Gastroesophageal sphincter (tissue), 3 donors: ENCODE results near the gene MTERF4.

ENCODE experiments used
- EP300 ChIP-seq: sonication (generic); formaldehyde crosslinking; IDR thresholded peaks from one replicate; pipeline ENCODE4 v1.6.1; 2017; ENCODE audit warnings: antibody characterized with exemption, mild to moderate bottlenecking
- POLR2A ChIP-seq, 2 donors: fragments of 450-650 bp; IDR thresholded peaks; one replicate each; pipeline ENCODE4 v1.6.1; 2017; ENCODE audit warnings: antibody characterized with exemption in 2 of 2, mild to moderate bottlenecking in 2 of 2, moderate library complexity in 1 of 2
- POLR2AphosphoS5 ChIP-seq: sonication (generic); formaldehyde crosslinking; IDR thresholded peaks from one replicate; pipeline ENCODE4 v1.6.1; 2017; ENCODE audit warnings: antibody characterized with exemption
- TF ChIP-seq, protein P1 (sequence below), 4 experiments: fragments of 200-600 bp in 2 of 4; fragments of 450-650 bp in 2 of 4; sonication (generic) in 1 of 4; IDR thresholded peaks; one replicate each; pipeline ENCODE4 v1.5.1; 2017 to 2019; ENCODE audit warnings: antibody characterized with exemption in 4 of 4, mild to moderate bottlenecking in 2 of 4, moderate library complexity in 2 of 4

DNA sequence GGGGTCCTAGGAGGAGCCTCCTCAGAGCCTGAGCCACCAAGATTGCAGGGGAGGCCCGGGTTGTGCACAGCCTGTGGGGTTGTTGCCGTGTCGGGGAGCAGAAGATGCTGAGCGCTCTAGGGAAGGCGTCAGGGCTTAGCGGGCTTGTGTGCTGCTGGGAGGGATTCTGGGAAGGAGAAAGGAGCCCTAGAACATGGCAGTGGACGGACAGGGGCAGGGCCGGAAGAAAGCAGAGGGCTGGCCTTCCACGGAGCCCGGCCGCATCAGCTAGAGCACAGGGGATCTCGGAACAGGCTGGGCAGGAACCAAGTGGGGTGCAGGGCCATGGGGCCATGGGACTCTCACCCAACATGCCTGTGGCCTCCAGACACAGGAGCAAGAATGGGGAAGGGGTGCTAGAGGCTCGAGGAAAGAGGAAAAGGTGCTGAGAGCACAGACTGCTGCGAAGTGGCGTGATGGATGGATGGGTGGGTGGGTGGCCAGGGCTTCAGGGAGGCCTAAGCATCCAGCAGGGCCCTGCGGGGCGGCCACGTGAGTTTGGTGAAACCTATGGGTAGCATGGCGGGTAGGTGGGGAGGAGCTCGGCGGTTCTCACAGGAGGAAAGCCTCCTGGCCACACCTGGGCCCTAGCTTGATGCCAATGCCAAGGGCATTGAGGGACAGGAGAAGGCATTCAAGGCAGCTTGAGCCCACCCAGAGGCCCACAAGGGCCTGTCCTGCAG lies 35.8 kb downstream of the MTERF4 start:
- TF ChIP-seq, protein P1, sequence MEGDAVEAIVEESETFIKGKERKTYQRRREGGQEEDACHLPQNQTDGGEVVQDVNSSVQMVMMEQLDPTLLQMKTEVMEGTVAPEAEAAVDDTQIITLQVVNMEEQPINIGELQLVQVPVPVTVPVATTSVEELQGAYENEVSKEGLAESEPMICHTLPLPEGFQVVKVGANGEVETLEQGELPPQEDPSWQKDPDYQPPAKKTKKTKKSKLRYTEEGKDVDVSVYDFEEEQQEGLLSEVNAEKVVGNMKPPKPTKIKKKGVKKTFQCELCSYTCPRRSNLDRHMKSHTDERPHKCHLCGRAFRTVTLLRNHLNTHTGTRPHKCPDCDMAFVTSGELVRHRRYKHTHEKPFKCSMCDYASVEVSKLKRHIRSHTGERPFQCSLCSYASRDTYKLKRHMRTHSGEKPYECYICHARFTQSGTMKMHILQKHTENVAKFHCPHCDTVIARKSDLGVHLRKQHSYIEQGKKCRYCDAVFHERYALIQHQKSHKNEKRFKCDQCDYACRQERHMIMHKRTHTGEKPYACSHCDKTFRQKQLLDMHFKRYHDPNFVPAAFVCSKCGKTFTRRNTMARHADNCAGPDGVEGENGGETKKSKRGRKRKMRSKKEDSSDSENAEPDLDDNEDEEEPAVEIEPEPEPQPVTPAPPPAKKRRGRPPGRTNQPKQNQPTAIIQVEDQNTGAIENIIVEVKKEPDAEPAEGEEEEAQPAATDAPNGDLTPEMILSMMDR (IDR thresholded peaks at IDR 0.05): no peak
- no peak for TF ChIP-seq POLR2A (IDR thresholded peaks at IDR 0.05)
- no peak for TF ChIP-seq POLR2AphosphoS5
- no peak for TF ChIP-seq EP300
